Kidney (tissue), 14 donors: ENCODE results near the gene MIEN1. TPM values are rescaled to one million over a fixed set of nuclear protein-coding genes. Genes with fewer than 3 reads are reported as not detected.

ENCODE experiments used
- DNase-seq, 5 donors: peaks; one replicate each; pipeline ENCODE4 v3.0.0-alpha.2; 2013 to 2020
- FAIRE-seq: peaks from 2 replicates; lab custom pipeline; 2012; peaks lifted over from hg19 to GRCh38; lab: Jason Lieb, UNC
- H3K27ac ChIP-seq, 2 donors: one replicate each; pipeline ENCODE4 v1.7.0; 2013; ENCODE audit warnings: low read depth in 2 of 2, low read length in 2 of 2, inconsistent platforms in 1 of 2
- H3K27me3 ChIP-seq: one replicate; pipeline ENCODE4 v1.7.1; 2013; ENCODE audit warnings: low read length, inconsistent platforms; ENCODE audit not compliant: control insufficient read depth, insufficient read depth
- H3K36me3 ChIP-seq, 3 donors: one replicate each; pipeline versions ENCODE4 v1.7.0 to v1.7.1; 2013; ENCODE audit warnings: low read length in 3 of 3, control low read depth in 1 of 3, inconsistent platforms in 1 of 3; ENCODE audit not compliant: insufficient read depth in 3 of 3, control insufficient read depth in 2 of 3
- H3K4me1 ChIP-seq, 3 donors: one replicate each; pipeline versions ENCODE4 v1.7.0 to v1.7.1; 2013; ENCODE audit warnings: low read length in 3 of 3, inconsistent platforms in 1 of 3, low read depth in 1 of 3; ENCODE audit not compliant: control insufficient read depth in 2 of 3, insufficient read depth in 2 of 3
- H3K4me3 ChIP-seq, 3 donors: one replicate each; pipeline versions ENCODE4 v1.7.0 to v1.8.1; 2013; ENCODE audit warnings: low read length in 3 of 3, control low read depth in 1 of 3, inconsistent platforms in 1 of 3
- H3K9ac ChIP-seq, 3 donors: one replicate each; pipeline versions ENCODE4 v1.7.0 to v1.7.1; 2013; ENCODE audit warnings: low read length in 3 of 3, control low read depth in 1 of 3, inconsistent platforms in 1 of 3
- H3K9me3 ChIP-seq, 3 donors: one replicate each; pipeline versions ENCODE4 v1.7.0 to v1.7.1; 2013; ENCODE audit warnings: low read length in 3 of 3, control low read depth in 1 of 3, inconsistent platforms in 1 of 3; ENCODE audit not compliant: control insufficient read depth in 2 of 3, insufficient read depth in 1 of 3
- intact Hi-C: fragments of 100-400 bp; cut with DNase I; formaldehyde crosslinking; loops from one replicate; pipeline ENCODE4 v1.11.1; 2022
- microRNA-seq: library from miRNA; unstranded; fragments of <30 nt; microRNA quantifications from one replicate; pipeline ENCODE4 v1.2.0, GENCODE V29; 2020
- polyA plus RNA-seq: library from polyadenylated mRNA; stranded (reverse); fragments of 350-450 nt; fragmentation: Illumina TruSeq; extraction: RNeasy Lipid Tissue Mini Kit (QIAGEN cat#74804); gene quantifications from one replicate; pipeline ENCODE4 v1.2.3, GENCODE V29; 2014; ENCODE audit warnings: low read depth, low replicate concordance; ENCODE audit not compliant: insufficient read depth
- total RNA-seq: library from RNA; stranded (reverse); fragmentation: NEBNext Ultra II Directional; extraction: Animal tissue kit (Norgen Biotek cat#: 25700); gene quantifications from one replicate; pipeline ENCODE4 v1.2.1, GENCODE V29; 2021
- TF ChIP-seq, protein P1 (sequence below): IDR thresholded peaks from 3 replicates; pipeline ENCODE4 v1.5.1; 2012; ENCODE audit warnings: mild to moderate bottlenecking, moderate library complexity, borderline replicate concordance; ENCODE audit not compliant: insufficient read depth; ENCODE audit errors: extremely low read depth
- donor health status: control.
- donor health status: control.
- donor health status: control.
- donor health status: control.
- donor health status: control.
- donor health status: DM: yes; HTN: yes; CAD: no.
- donor health status: Normal renal cell carcinoma (clear cell type).

MIEN1 gene
- total and polyA plus RNA-seq, 2 donors from 2014 or later, result 51.6 to 186 TPM

DNA sequence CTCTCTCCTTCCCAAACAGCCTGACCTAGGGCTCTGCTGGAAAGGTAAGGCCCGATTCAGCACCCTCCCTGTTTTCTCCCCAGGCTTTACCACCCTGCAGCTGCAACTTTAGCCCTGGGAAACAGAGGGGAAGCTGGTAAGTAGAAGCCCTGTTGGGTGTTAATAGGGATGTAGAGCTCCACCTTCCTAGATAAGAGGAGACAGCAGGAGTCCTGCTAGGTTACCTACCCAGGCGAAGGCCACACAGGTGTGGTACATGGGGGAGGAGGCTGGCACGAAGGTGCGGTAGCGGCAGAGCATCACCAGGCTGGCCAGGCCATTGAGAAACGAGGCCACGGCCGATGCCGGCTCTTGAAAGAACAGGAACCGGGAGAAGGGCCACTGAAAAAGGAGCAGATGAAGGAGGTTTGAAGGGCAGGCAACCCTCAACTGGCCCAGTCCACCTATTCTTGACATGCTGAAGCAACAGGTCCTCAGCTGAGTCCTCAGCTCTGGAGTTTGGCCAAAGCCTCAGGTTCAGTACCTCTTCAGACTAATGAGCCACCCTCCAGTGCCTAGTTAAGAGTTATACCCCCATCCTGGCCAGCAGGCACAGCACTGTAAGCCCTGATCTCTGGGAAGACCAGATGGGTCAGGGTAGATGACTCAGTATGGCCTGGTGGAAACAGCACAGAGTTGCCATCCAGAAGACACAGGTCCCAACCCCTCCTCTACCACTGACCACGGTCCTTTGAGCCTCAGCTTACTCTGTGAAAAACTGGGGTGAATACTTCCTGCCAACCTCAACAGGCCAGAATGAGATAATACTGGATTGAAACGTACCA lies 45.8 kb downstream of the MIEN1 start:
- H3K9me3 ChIP-seq, result no peaks in the 10 kb centered on the region
- H3K27me3 ChIP-seq, result no peaks in the 10 kb centered on the region
- TF ChIP-seq, protein P1, sequence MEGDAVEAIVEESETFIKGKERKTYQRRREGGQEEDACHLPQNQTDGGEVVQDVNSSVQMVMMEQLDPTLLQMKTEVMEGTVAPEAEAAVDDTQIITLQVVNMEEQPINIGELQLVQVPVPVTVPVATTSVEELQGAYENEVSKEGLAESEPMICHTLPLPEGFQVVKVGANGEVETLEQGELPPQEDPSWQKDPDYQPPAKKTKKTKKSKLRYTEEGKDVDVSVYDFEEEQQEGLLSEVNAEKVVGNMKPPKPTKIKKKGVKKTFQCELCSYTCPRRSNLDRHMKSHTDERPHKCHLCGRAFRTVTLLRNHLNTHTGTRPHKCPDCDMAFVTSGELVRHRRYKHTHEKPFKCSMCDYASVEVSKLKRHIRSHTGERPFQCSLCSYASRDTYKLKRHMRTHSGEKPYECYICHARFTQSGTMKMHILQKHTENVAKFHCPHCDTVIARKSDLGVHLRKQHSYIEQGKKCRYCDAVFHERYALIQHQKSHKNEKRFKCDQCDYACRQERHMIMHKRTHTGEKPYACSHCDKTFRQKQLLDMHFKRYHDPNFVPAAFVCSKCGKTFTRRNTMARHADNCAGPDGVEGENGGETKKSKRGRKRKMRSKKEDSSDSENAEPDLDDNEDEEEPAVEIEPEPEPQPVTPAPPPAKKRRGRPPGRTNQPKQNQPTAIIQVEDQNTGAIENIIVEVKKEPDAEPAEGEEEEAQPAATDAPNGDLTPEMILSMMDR, result no peak
- peaks cover 0 to 14% (median 11%) of the 10 kb centered on the region in 3 donors for H3K4me1 ChIP-seq
- no peak overlapping the region for H3K9ac ChIP-seq
- intact Hi-C loops, result no loop called here
- FAIRE-seq (no peak), DNase-seq (peak in 1 of 5 donors; percentile 40)
- H3K27ac ChIP-seq, result no peak overlapping the region
- peaks cover 0 to 5% (median 2%) of the 10 kb centered on the region in 3 donors for H3K36me3 ChIP-seq
- no peak overlapping the region for H3K4me3 ChIP-seq

DNA sequence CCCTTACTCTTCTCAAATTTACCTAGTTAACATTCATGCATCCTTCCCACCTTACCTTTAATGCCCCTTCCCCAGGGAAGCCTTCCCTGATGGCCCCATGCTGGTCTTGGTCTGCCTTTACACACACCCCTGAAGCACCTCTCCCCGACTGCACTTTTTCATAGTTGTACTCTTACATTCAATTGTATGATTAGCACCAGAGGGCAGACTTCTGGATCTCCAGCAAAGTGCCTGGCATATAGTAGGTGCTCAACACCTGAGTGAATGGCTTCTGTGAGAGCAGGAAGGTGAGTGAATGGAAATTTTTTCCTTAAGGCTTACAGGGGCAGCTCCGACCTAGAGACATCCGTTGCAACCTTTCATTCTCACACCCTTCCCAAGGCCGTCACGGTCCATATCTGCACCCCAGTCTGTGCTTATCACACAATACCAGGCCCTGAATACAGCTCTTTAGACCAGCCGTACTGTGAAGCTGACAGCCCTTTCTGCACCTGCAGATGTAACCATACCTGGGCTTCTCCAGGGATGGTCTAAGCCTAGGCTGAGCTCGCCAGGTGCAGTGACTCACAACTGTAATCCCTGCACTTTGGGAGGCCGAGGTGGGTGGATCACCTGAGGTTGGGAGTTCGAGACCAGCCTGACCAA lies 46.9 kb downstream of the MIEN1 start:
- H3K27me3 ChIP-seq, result no peaks in the 10 kb centered on the region
- no peak overlapping the region for H3K9ac ChIP-seq
- no peak overlapping the region for H3K4me3 ChIP-seq
- DNase-seq, result peak in 1 of 5 donors; percentile 31
- no peaks in the 10 kb centered on the region for H3K9me3 ChIP-seq
- TF ChIP-seq, protein P1, result no peak
- H3K4me1 ChIP-seq, result peaks cover 0 to 18% (median 14%) of the 10 kb centered on the region in 3 donors
- intact Hi-C loops, result no loop called here
- H3K36me3 ChIP-seq, result peaks cover 0 to 5% (median 2%) of the 10 kb centered on the region in 3 donors
- H3K27ac ChIP-seq, result no peak overlapping the region
- no peak for FAIRE-seq

DNA sequence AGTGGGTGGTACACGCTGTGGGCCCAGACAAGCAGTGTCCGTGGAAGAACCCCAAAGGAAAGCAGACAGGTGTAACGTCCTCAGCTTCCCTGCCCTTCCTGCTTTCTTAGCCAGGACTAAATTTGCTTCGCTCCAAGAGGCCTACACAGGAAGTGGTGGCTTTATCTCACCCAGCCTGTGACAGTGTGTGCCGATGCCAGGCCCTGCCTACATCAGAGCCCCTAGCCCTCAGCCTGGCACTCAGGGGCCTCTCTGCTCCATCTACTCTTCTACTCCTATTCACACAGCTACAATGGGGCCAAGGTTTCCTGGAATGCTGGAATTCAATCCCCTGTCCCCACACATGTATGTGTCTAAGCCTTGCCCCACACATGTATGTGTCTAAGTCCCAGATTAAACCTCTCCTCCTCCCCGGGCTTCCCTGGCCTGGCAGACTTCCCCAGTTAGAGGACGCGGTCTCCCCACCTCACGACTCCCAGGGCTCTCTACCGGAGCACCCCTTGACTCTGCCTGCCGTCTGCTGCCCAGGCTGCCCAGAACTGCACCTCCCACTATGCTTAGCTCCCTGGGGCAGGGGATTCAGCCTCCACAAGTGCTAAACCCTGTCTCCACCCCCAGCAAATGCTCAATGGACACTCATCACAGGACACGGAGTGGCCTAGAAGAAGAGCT lies 50.7 kb downstream of the MIEN1 start:
- intact Hi-C loops, result no loop called here
- no peak overlapping the region for H3K4me3 ChIP-seq
- H3K27ac ChIP-seq, result peak overlapping the region; percentile 48 to 67
- H3K27me3 ChIP-seq, result no peaks in the 10 kb centered on the region
- H3K36me3 ChIP-seq, result peaks cover 0 to 5% (median 2%) of the 10 kb centered on the region in 3 donors
- DNase-seq (peak in 1 of 5 donors; percentile 52), FAIRE-seq (no peak)
- H3K9me3 ChIP-seq, result no peaks in the 10 kb centered on the region
- TF ChIP-seq, protein P1, result no peak
- peak overlapping the region in 1 of 3 donors; percentile 55 for H3K9ac ChIP-seq
- peaks cover 0 to 42% (median 28%) of the 10 kb centered on the region in 3 donors for H3K4me1 ChIP-seq

Small RNA genes within 50 kb of the gene (microRNA-seq; reads per million reads assigned to microRNA genes)
- gene MIR4728, result not detected

Other genes starting within 250 kb of the MIEN1 start
- not detected for gene NEUROD2, start 122.6 kb downstream of the MIEN1 start, total RNA-seq
- gene NEUROD2, start 122.6 kb downstream of the MIEN1 start, polyA plus RNA-seq, result not detected
- 31.1 TPM for gene PPP1R1B, start 103.6 kb downstream of the MIEN1 start, total RNA-seq
- gene PPP1R1B, start 103.6 kb downstream of the MIEN1 start, polyA plus RNA-seq, result 22.9 TPM
- gene STARD3, start 93.4 kb downstream of the MIEN1 start, total RNA-seq, result 47.6 TPM
- 32.1 TPM for gene STARD3, start 93.4 kb downstream of the MIEN1 start, polyA plus RNA-seq
- 1.5 TPM for gene TCAP, start 65.2 kb downstream of the MIEN1 start, total RNA-seq
- gene TCAP, start 65.2 kb downstream of the MIEN1 start, polyA plus RNA-seq, result 1.7 TPM
- gene PNMT, start 62.1 kb downstream of the MIEN1 start, total RNA-seq, result 8.2 TPM
- gene PNMT, start 62.1 kb downstream of the MIEN1 start, polyA plus RNA-seq, result 2.0 TPM
- 48.5 TPM for gene PGAP3, start 42.5 kb downstream of the MIEN1 start, total RNA-seq
- gene PGAP3, start 42.5 kb downstream of the MIEN1 start, polyA plus RNA-seq, result 33.8 TPM
- gene ERBB2, start 30.5 kb downstream of the MIEN1 start, total RNA-seq, result 186 TPM
- gene ERBB2, start 30.5 kb downstream of the MIEN1 start, polyA plus RNA-seq, result 76.5 TPM
- 72.5 TPM for gene GRB7, start 7.4 kb upstream of the MIEN1 start, total RNA-seq
- 20.9 TPM for gene GRB7, start 7.4 kb upstream of the MIEN1 start, polyA plus RNA-seq
- gene IKZF3, start 133.8 kb upstream of the MIEN1 start, total RNA-seq, result 10.2 TPM
- 0.09 TPM for gene IKZF3, start 133.8 kb upstream of the MIEN1 start, polyA plus RNA-seq
- not detected for gene ZPBP2, start 137.7 kb upstream of the MIEN1 start, total RNA-seq
- not detected for gene ZPBP2, start 137.7 kb upstream of the MIEN1 start, polyA plus RNA-seq
- gene GSDMB, start 188.1 kb upstream of the MIEN1 start, total RNA-seq, result 5.6 TPM
- 3.5 TPM for gene GSDMB, start 188.1 kb upstream of the MIEN1 start, polyA plus RNA-seq
- 48.8 TPM for gene ORMDL3, start 197.1 kb upstream of the MIEN1 start, total RNA-seq
- gene ORMDL3, start 197.1 kb upstream of the MIEN1 start, polyA plus RNA-seq, result 85.9 TPM
- not detected for gene LRRC3C, start 197.2 kb upstream of the MIEN1 start, total RNA-seq
- gene LRRC3C, start 197.2 kb upstream of the MIEN1 start, polyA plus RNA-seq, result not detected
- gene GSDMA, start 232.5 kb upstream of the MIEN1 start, total RNA-seq, result 0.47 TPM
- 0.80 TPM for gene GSDMA, start 232.5 kb upstream of the MIEN1 start, polyA plus RNA-seq